Nephron (organoid): ENCODE measurements around the gene PTPRM.

Source experiments
- H3K27ac Mint-ChIP-seq, 3 experiments: 2 replicates each; pipeline ENCODE4 v1.8.0; 2020; ENCODE audit warnings: mixed read lengths in 3 of 3, mild to moderate bottlenecking in 2 of 3, moderate library complexity in 1 of 3
- H3K27me3 Mint-ChIP-seq: 2 replicates; pipeline ENCODE4 v1.8.0; 2021; ENCODE audit warnings: low read depth, mild to moderate bottlenecking, moderate library complexity, mixed read lengths
- H3K36me3 Mint-ChIP-seq: 2 replicates; pipeline ENCODE4 v1.8.0; 2020; ENCODE audit warnings: low read depth, mixed read lengths
- H3K4me1 Mint-ChIP-seq: 2 replicates; pipeline ENCODE4 v1.8.0; 2020; ENCODE audit warnings: mixed read lengths
- H3K4me3 Mint-ChIP-seq, 3 experiments: 2 replicates each; pipeline ENCODE4 v1.8.0; 2020; ENCODE audit warnings: mild to moderate bottlenecking in 3 of 3, mixed read lengths in 3 of 3, moderate library complexity in 2 of 3
- H3K9me3 Mint-ChIP-seq: 2 replicates; pipeline ENCODE4 v1.8.0; 2020; ENCODE audit warnings: mixed read lengths
- TF ChIP-seq, protein P1 (sequence below), 3 experiments: fragments of 200-600 bp; sonication (generic); IDR thresholded peaks; one replicate each; pipeline ENCODE4 v1.5.0; 2021; ENCODE audit warnings: antibody characterized with exemption in 3 of 3; ENCODE audit not compliant: unreplicated experiment in 3 of 3

The PTPRM gene

DNA sequence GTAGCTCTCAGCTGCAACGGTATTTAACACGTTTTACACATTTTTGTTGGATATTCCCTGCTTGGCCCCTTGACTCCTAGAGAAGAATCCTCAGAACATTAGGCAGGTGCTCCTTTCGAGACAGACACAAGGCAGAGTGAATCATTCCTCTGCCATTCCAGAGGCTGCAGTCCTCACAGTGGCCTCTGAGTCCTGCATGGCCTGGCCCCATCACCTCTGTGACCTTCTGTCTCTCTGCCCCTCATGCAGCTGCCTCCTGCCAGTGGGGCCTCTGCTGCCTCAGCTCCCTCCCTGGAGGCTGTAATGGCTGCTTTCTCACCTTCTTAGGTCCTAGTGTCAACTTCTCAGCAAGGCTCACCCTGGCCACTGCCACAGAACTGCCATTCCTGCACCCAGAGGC, 101.3 kb downstream of the PTPRM start:
- Mint-ChIP-seq H3K36me3 (no peaks in the 10 kb centered on the region), H3K4me1 (peaks cover 19% of the 10 kb centered on the region), H3K27ac (peak overlapping the region in 1 of 3 experiments; percentile 16), H3K4me3 (no peak overlapping the region), H3K9me3 (no peaks in the 10 kb centered on the region), H3K27me3 (no peaks in the 10 kb centered on the region)
- TF ChIP-seq, protein P1, sequence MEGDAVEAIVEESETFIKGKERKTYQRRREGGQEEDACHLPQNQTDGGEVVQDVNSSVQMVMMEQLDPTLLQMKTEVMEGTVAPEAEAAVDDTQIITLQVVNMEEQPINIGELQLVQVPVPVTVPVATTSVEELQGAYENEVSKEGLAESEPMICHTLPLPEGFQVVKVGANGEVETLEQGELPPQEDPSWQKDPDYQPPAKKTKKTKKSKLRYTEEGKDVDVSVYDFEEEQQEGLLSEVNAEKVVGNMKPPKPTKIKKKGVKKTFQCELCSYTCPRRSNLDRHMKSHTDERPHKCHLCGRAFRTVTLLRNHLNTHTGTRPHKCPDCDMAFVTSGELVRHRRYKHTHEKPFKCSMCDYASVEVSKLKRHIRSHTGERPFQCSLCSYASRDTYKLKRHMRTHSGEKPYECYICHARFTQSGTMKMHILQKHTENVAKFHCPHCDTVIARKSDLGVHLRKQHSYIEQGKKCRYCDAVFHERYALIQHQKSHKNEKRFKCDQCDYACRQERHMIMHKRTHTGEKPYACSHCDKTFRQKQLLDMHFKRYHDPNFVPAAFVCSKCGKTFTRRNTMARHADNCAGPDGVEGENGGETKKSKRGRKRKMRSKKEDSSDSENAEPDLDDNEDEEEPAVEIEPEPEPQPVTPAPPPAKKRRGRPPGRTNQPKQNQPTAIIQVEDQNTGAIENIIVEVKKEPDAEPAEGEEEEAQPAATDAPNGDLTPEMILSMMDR (IDR thresholded peaks at IDR 0.05; ENCODE audit: unreplicated experiment in 3 of 3) = no peak

DNA sequence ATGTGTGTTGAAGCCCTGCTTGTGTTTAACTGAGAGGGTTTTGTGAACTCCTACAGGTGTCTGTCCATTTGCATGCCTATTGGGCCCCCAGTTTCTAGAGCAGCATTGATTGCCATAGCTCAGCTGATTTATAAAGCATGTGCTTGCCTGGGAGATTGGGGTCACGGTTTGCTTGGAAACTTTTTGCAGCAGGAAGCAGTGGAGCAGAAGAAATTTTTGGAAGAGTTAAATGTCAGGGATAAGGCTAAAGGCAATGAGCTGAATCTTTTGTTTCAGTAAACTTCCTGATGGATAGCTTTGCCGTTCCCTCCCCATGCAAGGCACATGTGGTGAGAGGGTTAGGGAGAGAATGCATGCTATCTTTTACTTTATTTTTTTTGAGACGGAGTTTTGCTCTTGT, 102.2 kb downstream of the PTPRM start:
- TF ChIP-seq, protein P1 (IDR thresholded peaks at IDR 0.05; ENCODE audit: unreplicated experiment in 3 of 3) = no peak
- H3K4me1 Mint-ChIP-seq = peaks cover 19% of the 10 kb centered on the region

DNA sequence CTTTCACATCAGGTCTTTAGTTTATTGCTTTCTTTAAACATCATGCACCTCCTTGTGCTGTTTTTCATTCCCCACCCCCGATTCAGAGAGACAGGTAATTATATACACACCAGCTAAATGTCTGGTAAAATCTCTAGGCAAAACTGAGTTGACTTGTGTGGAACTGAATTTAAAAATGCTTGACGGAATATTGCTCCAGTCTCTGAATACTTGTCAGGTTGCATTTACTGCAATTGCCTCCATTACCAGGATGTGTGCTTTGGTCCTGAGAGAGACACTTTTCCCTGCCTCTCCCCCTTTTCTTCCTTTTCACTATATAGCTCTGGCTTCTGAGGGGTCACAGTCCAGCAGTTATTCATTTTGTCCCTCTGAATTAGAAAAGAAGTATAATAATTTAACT, 104.0 kb downstream of the PTPRM start:
- Mint-ChIP-seq H3K27me3 (peaks cover 3% of the 10 kb centered on the region), H3K9me3 (no peaks in the 10 kb centered on the region)

More for the DNA sequence above, 102.2 kb downstream of the PTPRM start:
- H3K27ac Mint-ChIP-seq = no peak overlapping the region
- no peak overlapping the region for H3K4me3 Mint-ChIP-seq
- no peaks in the 10 kb centered on the region for H3K9me3 Mint-ChIP-seq
- H3K36me3 Mint-ChIP-seq = no peaks in the 10 kb centered on the region
- peaks cover 3% of the 10 kb centered on the region for H3K27me3 Mint-ChIP-seq

DNA sequence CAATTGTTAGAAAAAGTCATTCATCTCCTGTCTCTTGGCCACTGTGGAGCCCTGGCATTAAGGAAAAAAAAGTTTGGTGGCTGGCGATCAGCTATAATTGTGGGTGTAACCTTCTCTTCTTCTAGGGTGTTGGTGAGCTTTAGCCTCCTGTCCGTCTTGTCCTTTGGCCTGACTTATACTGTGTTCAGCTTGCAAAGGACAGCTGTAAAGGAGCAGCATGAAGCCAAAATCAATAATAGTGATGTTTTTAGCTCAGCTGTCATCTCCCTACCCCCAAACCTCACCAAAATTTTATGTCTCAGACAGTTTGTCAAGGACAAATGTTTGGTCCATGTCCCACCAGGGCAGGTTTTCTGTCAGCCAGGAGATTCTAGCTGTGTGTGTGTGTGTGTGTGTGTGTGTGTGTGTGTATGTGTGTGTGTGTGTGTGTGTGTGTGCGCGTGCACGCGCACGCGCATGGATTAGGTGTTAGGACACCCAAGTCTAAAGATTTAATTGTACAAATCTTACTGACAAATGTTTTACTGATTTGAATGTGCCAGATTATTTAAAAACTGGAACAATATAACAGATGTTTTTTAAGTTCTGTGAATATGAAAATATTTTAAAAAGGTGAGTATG, 109.2 kb downstream of the PTPRM start:
- TF ChIP-seq, protein P1 (IDR thresholded peaks at IDR 0.05; ENCODE audit: unreplicated experiment in 3 of 3) = no peak
- Mint-ChIP-seq H3K27ac (no peak overlapping the region), H3K4me1 (peaks cover 14% of the 10 kb centered on the region), H3K36me3 (no peaks in the 10 kb centered on the region), H3K27me3 (peaks cover 3% of the 10 kb centered on the region), H3K9me3 (no peaks in the 10 kb centered on the region), H3K4me3 (no peak overlapping the region)

More for the DNA sequence above, 104.0 kb downstream of the PTPRM start:
- TF ChIP-seq, protein P1 (IDR thresholded peaks at IDR 0.05; ENCODE audit: unreplicated experiment in 3 of 3) = no peak
- H3K4me1 Mint-ChIP-seq = peaks cover 25% of the 10 kb centered on the region
- H3K36me3 Mint-ChIP-seq = no peaks in the 10 kb centered on the region
- H3K4me3 Mint-ChIP-seq = no peak overlapping the region
- H3K27ac Mint-ChIP-seq = no peak overlapping the region

DNA sequence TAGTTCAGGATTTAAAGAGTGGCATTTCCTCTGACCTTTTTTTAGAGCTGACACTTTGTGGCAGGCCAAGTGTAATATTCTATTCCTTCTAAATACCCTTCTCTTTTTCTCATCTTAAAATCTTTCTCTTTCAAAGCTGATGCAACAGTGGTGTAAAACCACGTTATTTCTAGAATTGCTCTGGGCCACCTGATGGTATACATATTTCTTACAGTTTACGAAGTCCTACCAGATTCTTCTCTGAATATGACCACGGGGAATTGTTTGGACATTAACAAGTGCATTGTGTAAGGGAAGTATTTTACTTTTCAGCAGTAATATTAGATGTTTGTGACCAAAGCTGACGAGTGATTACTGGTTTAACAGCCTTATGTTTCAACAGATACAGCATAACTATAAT, 109.9 kb downstream of the PTPRM start:
- H3K36me3 Mint-ChIP-seq = no peaks in the 10 kb centered on the region
- TF ChIP-seq, protein P1 (IDR thresholded peaks at IDR 0.05; ENCODE audit: unreplicated experiment in 3 of 3) = no peak

DNA sequence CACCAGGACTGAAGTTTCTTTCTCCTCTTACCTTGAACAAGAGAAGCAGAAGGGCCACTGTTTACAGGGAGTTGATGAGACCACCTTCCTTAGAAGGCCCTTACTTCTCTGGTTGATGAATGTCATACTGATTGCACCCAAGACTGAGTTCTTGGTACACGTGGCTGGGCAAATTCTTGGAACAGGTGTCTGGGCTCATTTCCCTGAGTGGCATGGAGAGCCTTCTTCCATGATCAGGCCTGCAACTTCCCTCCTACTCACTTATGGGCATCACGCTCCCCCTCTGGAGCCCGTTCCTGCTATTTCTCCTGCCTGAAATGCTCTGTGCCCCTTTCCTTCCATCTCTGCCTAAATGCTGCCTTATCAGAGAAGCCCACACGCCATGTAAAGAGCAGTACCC, 110.3 kb downstream of the PTPRM start:
- TF ChIP-seq, protein P1 (IDR thresholded peaks at IDR 0.05; ENCODE audit: unreplicated experiment in 3 of 3) = no peak
- H3K4me3 Mint-ChIP-seq = no peak overlapping the region
- peaks cover 18% of the 10 kb centered on the region for H3K4me1 Mint-ChIP-seq
- H3K36me3 Mint-ChIP-seq = no peaks in the 10 kb centered on the region
- peaks cover 3% of the 10 kb centered on the region for H3K27me3 Mint-ChIP-seq
- H3K27ac Mint-ChIP-seq = no peak overlapping the region
- H3K9me3 Mint-ChIP-seq = no peaks in the 10 kb centered on the region

More for the DNA sequence above, 109.9 kb downstream of the PTPRM start:
- no peak overlapping the region for H3K4me3 Mint-ChIP-seq
- H3K9me3 Mint-ChIP-seq = no peaks in the 10 kb centered on the region
- H3K27me3 Mint-ChIP-seq = peaks cover 3% of the 10 kb centered on the region
- H3K4me1 Mint-ChIP-seq = peaks cover 14% of the 10 kb centered on the region
- no peak overlapping the region for H3K27ac Mint-ChIP-seq
